Thoracic aorta endothelial cell (primary cell): ENCODE measurements around the gene DHX29. TPM values are rescaled to one million over a fixed set of nuclear protein-coding genes. Genes with fewer than 3 reads are reported as not detected.

Experiments used
- total RNA-seq: library from RNA; depleted of rRNA; stranded (reverse); fragments of >200 nt; gene quantifications from 2 replicates; pipeline ENCODE4 v1.2.3, GENCODE V29; 2012

Gene DHX29, protein sequence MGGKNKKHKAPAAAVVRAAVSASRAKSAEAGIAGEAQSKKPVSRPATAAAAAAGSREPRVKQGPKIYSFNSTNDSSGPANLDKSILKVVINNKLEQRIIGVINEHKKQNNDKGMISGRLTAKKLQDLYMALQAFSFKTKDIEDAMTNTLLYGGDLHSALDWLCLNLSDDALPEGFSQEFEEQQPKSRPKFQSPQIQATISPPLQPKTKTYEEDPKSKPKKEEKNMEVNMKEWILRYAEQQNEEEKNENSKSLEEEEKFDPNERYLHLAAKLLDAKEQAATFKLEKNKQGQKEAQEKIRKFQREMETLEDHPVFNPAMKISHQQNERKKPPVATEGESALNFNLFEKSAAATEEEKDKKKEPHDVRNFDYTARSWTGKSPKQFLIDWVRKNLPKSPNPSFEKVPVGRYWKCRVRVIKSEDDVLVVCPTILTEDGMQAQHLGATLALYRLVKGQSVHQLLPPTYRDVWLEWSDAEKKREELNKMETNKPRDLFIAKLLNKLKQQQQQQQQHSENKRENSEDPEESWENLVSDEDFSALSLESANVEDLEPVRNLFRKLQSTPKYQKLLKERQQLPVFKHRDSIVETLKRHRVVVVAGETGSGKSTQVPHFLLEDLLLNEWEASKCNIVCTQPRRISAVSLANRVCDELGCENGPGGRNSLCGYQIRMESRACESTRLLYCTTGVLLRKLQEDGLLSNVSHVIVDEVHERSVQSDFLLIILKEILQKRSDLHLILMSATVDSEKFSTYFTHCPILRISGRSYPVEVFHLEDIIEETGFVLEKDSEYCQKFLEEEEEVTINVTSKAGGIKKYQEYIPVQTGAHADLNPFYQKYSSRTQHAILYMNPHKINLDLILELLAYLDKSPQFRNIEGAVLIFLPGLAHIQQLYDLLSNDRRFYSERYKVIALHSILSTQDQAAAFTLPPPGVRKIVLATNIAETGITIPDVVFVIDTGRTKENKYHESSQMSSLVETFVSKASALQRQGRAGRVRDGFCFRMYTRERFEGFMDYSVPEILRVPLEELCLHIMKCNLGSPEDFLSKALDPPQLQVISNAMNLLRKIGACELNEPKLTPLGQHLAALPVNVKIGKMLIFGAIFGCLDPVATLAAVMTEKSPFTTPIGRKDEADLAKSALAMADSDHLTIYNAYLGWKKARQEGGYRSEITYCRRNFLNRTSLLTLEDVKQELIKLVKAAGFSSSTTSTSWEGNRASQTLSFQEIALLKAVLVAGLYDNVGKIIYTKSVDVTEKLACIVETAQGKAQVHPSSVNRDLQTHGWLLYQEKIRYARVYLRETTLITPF (N-terminal part only)
- 60.4 and 61.2 TPM in 2 replicates for total RNA-seq

GRCh38 chr5:55307383-55308253, at the start of gene DHX29, which contains the start of gene MTREX:
Gene DHX29, minus strand, starts transcription at chr5:55307694. Its CDS starts 121 bp downstream, at chr5:55307573.
Gene MTREX, plus strand, starts transcription at chr5:55307989. Its CDS starts 25 bp downstream, at chr5:55308014.

DNA sequence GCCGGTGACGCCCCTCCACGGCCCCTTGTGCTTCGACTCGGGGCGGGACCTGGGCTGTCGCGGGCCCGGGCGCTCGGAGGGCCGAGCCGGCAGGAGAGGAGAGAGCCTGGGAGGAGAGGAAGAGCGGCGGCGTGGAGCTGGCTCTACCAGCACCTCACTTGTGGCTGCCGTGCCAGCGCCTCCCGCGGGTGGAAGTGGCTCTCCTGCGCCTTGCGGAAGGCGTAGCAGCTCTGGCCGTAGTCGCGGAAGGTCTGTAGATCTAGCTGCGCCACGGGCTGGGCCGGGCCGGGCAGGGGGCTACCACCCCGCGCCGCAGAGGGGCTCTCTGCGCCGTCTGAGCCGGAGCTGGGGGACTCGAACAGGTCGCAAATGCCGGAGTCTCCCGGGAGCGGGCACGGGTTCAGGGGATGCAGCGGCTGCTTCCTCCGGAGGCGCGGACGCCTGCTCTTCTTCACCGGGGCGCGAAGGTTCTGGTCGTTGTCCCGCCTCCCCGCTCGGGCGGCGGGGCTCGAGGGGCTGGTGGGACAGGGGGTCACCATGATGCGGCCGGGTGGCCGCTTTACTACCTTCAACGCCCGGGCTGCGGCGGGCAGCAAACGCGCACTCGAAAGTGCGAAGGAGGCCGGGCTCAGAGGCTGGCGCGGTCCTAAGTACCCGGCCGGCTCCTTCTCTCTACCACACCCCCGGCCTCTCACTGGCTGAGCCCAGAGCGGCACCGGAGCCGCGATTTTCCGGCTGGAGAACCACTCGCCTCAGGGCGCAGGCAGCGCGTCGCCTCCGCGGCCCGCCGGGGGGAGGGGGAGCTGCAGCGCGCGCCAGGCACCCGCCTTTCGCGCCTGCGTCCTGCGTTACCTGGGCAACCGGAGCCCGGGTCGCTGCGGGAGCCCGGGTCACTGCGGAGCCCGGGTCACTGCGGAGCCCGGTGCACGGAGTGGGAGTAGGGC, 74.2 kb downstream of the DHX29 start, which contains the start of gene CCNO:
Gene CCNO, minus strand, starts transcription at position 624 of the 944 bp plus-strand sequence. Its CDS starts 85 bp downstream, at position 539.

DNA sequence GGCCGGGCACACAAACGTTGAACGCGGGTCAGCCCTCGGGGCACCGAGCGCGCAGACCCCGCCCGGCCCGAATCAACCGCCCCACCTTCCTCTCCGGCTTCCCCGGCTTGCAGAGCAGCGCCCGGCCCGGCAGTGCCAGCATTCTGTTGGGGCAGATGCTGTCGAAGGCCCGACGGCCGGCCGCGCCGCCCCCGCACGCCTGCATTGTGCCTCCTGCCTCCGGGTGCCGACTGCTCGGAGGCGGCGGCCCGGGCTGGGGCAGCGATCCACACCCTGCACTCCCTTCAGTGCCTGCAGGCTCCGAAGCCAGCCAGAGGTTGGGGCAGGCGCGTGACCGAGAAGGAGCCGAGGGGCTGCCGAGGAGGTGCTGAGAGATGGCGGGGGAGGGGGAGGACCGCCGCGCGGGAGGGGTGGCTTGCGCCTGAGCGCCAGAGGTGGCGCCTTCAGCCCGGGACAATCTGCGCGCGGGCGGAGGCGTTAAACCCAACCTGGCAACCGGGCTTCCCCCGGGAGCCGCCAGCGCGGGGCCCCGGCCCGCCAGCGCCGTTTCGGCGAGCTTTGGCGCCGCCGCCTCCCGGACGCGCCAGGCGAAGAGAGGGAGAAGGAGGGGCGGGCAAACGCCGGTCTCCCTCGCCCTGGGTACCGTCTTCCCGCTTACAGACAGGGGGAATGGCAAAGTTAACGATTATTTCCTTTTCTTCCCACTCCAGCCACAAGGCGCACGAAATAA, 80.4 kb downstream of the DHX29 start, which contains the start of gene MCIDAS:
Gene MCIDAS, minus strand, starts transcription at position 382 of the 730 bp plus-strand sequence. Its CDS starts 177 bp downstream, at position 205.

Other genes starting within 250 kb of the DHX29 start
- not detected in 2 replicates for gene GZMA, start 205.0 kb downstream of the DHX29 start, total RNA-seq
- 101 and 118 TPM in 2 replicates for gene GPX8, start 147.5 kb downstream of the DHX29 start, total RNA-seq
- gene CDC20B, start 134.5 kb downstream of the DHX29 start, total RNA-seq, result 0.13 and 0.22 TPM in 2 replicates
- gene MCIDAS, start 80.4 kb downstream of the DHX29 start, total RNA-seq, result not detected in 2 replicates
- gene CCNO, start 74.1 kb downstream of the DHX29 start, total RNA-seq, result 0.13 and 0.65 TPM in 2 replicates
- gene MTREX, start 295 bp upstream of the DHX29 start, total RNA-seq, result 200 and 251 TPM in 2 replicates
- gene PLPP1, start 227.3 kb upstream of the DHX29 start, total RNA-seq, result 18.4 and 24.9 TPM in 2 replicates